ENCODE data around the gene KLHDC8A. TPM values are rescaled to one million over a fixed set of nuclear protein-coding genes. Genes with fewer than 3 reads are reported as not detected.
A peak's percentile ranks its signal among the peaks of the same experiment; 100 is the strongest.

Gene KLHDC8A
- total RNA-seq, 1 experiment from 2014 or later, result not detected

DNA sequence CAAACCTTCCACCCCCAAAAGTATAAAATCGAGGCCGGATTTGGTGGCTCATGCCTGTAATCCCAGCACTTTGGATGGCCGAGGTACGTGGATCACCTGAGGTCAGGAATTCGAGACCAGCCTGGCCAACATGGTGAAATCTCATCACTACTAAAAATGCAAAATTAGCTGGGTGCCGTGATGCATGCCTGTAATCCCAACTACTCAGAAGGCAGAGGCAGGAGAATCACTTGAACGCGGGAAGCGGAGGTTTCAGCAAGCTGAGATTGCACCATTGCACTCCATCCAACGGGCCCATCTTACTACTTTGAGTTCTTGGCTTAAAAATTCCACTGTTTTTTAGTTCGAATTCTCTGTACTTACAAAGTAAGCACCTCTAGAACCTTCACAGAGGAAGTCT lies 11.0 kb downstream of the KLHDC8A start:
- DNase-seq (ENCODE audit: low read depth), result no peak

DNA sequence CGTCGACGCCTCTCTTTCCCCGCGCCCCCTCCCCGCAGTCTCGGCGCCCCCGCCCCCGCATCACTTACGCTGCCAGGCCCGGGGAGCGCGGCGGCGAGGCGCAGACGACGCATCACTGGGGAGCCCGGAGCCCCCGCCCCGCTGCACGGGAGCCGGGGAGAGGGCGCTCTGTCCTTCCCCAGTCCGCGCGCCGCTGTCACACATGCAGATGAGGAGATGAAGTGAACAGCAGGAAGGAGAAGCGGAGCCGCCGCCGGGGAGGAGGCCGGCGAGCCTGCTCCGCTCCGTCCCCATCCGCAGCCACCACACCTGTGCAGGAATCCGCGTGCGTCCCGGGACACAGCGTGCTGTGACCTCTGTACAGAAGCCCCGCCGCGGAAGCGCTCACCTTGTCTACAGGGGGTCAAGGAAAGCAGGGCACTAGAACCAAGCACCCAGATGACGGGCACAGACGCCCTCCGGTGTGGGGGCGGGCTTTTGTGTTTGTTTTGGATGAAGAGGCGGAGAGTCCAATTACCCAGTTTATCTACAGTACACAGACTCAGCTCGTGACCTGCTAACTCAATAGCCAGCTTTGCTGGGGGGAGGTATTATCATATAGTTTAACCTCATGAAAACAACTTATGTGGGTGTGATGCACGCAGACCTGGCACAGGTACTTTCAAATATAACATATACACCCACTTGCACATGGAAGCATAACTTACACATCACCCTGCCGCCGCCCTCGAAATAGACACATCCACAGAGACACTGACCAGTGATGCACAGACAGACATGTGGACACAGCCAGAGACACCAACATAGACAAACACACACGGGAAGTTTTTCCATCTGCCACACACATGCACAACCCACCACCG lies 12.4 kb downstream of the KLHDC8A start:
- no peak for DNase-seq (ENCODE audit: low read depth)

DNA sequence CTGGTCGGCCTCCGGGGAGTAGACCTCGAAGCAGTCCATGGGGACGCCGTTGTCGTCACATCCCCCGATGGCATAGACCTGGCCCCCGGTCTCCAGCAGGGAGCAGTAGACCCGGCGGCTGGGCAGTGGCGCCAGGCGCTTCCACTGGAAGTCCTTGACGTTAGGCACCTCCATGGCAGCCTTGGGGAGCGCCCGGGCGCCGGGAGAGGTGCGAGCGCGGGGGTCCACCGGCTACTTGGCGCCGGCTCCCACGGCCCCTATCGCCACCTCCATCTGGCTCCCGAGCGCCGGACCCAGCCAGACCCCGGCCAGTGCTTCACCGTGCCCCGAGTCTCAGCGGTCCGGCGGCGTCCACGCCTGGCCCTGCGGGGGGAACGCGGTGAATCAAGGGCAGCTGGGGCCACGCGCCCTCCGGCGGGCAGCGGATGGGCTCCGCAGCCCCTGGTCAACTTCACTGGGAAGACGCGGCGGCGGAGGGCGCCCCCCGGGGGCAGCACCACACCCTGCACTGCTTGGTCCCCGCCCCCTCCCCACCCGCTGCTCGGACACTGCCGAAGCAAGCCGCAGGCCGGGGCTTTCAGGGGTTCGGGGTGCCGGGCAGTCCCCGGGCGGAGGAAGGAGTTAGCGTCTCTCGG lies 13.2 kb downstream of the KLHDC8A start:
- no peak for DNase-seq (ENCODE audit: low read depth)

DNA sequence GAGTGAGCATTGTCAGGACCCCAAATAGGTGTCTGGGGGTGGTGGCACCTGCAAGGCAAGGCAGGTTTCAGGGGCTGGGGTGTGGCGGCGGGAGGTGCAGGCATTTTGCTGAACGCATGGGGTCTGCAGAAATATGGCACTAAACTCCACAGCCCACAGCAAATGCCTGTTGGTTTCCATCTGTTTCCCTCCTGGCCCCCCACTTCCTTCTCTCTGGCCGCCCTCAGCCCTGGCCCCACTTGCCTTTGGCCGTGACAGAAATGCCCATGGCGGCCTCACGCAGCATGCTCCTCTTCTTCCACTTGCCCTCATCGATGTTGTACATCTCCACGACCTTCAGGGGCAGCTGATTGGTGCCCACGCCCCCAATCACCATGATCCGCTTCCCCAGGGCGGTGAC lies 13.7 kb downstream of the KLHDC8A start:
- DNase-seq (ENCODE audit: low read depth), result no peak

DNA sequence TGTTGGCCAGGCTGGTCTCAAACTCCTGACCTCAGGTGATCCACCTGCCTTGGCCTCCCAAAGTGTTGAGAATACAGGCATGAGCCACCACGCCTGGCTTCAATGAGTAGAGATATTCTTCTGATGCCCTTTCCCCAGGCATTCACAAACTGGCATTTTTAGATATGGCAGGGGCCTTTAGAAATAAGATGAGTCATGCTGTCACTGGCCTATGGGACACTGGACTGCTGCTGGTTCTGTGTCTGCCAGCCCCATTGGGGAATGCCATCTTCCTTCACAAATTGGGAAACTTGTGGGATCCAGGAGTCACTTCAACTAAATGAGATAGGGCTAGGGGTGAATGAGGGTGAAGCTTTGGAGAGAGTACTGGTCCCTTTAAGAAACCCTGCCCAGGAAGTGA lies 16.0 kb downstream of the KLHDC8A start:
- DNase-seq (ENCODE audit: low read depth), result no peak

DNA sequence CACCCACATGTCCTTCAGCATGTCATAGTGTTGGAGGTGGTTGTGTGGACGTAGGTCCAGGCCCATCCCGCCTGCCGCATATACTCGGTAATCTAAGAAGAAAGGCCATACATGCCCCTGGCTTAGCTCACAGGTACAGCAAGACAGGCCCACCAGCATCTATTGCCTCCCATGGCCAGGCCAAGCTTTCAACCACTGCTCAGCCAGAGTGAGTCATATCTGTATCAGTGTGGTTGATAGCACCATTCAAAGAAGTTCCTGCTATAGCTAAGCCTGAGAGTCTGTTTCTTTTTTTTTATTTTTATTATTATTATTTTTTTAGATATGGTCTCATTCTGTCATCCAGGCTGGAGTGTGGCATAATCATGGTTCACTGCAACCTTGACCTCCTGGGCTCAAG lies 17.0 kb downstream of the KLHDC8A start:
- DNase-seq (ENCODE audit: low read depth), result no peak

DNA sequence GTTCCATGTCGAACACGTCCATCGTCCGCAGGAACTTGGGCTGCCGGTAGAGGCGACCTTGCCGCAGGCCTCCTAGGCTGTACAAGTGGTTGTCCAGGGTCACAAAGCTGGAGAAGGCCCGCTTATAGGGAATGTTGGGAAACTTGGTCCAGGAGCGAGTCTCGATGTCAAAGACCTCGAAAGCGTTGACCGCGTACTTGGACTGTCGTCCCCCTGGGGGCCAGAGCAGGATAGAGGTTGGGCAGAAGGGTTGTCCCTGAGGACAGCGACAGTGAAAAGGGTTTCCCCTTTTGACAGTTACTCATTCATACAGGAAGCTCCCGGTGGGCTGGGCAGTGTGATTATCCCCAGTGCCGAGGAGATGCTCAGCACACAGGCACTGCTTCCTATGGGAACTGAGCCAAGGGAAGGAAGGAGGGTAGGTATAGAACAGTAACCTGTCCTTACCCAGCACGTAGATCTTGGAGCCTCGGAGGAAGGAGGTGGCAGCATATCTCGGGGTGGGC lies 17.5 kb downstream of the KLHDC8A start:
- DNase-seq (ENCODE audit: low read depth), result no peak

DNA sequence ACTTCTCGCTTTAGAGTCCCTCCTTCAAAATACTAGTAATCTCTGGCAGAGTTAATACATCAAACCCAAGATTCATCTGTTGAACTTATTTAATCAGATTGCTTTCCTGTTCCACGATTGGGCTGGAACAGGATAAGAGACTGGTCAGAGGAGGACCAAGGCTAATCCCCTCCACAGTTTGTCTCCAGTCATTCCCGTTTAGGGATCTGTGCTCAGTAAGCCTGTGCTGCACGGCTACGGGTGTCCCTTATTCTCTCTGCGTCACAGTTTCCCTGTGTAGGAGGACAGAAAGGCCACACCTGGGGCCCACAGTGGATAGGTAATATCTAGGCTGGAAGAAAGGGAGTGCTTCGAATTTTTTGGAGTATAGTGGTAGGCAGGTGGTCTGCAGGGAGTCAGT lies 18.7 kb downstream of the KLHDC8A start:
- DNase-seq (ENCODE audit: low read depth), result no peak

DNA sequence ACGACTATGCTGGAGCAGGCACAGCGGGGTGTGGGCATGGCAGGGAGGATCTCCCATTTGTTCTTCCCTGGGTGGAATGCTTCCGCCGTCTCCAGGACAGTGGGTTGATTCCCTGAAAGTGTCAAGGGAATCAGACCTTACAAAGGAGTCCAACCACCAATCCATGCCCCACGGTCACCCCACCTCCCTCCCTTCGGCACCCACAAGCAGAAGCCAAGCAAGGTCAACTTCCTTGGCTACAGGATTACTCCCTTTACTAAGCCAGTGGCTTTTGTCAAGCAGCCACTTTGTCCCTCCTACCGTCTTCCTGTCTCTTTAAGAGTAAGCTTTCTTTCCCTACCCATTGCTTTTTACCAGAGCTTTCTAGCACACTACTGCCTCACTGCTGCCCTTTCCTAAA lies 19.2 kb downstream of the KLHDC8A start:
- DNase-seq (ENCODE audit: low read depth), result no peak

DNA sequence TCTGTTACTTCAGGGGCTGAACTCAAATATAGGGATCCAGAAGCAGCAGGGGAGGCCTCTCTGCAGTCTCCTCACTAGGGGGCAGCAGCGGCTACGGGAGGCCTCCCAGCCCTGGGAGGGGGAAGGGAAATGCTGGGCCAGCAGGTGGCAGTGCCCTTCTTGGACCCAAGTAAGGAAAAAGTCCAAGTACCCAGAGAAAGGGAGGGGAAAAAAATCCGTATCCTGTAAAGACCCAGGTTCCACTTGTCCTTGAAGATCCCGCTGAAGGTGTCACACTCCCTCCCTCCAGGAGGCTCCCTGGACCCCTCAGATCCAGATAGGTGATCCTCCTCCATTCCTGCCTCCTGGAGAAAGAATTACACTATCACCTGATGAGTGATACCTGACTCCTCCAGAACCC lies 21.0 kb downstream of the KLHDC8A start:
- peak; percentile 63 for DNase-seq (ENCODE audit: low read depth)

DNA sequence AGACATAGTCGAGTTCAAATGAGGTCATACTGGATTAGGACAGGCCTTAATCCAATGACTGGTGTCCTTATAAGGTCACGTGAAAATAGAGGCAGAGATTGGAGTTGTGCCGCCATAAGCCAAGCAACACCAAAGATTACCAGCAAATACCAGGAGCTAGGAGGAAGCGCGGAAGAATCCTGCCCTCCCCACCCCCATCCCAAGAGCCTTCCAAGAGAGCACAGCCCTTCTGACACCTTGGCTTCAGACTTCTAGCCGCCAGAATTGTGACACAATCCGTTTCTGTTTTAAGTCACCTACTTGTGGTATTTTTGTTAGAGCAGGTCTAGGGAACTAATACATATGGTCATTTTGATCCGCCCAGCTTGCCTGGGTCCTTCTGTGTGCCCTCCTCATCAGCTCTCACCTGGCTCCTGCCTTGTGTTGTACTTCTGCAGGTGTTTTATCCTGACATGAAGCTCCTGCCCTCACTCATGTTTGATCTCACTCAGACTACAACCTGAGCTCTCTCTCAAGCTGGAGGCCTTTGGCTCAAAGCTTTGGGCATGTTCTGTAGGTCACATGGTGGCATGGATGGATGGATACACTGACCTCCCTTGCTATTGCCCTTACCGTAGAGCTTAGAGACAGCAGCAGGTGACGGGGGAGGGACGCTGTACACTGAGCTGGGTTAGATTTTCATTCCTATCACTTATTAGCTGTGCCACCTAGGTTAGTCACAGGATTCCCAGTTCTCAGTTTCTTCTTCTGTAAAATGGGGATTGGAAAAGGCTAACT lies 24.5 kb downstream of the KLHDC8A start:
- DNase-seq (ENCODE audit: low read depth), result no peak

DNA sequence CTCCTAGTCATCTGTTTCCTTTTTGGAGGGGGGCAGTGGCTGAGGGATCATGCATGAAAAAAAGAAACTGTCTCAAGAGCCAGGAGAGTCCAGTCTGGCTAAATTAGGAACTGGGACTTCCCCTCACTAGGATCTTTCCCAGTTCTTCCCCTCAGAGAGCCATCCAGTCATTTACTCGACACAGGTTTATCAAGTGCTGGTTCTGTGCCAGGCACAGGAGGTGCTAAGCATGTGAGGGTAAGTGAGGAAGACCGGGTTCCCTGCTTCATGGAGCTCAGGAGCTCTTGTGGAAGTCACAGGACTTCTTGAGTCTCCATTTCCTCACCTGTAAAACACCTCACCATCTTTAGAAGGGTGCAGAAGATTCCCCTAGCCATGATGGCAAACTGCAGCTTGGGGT lies 26.6 kb downstream of the KLHDC8A start:
- DNase-seq (ENCODE audit: low read depth), result no peak

DNA sequence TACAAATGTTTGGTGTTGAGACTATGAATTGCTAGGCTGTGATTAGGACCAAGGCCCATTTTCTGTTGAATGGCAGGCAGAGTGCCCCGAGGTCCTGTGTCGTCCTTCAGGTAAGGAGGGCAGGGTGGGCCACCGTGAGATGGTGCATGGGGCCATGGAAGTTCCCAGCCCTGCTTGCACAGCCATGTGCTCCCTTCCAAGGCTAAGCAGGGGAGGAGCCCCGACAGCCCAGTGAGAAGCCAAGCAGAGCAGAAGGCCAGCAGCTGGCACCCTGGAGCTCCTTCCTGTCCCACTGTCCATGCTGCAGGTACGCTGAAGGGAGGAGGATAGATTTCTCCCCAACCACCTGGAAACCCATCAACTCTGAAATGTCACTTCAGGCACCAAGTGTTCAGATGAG lies 27.0 kb downstream of the KLHDC8A start:
- DNase-seq (ENCODE audit: low read depth), result no peak

DNA sequence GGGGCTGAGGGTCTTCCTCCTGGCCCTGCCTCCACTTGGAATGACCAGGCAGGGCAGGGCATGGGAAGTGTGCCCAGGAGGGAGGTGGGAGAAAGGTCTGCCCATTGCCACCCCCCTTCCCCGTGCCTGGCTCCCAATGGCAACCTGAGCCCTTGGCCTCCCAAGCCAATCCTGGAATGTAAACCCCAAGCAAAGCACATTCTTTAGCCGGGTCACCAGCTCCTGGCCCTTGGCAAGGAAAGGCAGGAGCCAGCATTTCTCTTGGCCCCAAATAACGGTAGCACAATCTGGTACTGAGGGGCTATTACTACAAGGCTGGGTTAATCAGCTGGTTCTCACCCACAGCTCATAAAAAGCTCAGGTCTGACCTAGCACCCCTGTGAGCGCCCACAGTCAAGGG lies 28.2 kb downstream of the KLHDC8A start:
- DNase-seq (ENCODE audit: low read depth), result no peak

DNA sequence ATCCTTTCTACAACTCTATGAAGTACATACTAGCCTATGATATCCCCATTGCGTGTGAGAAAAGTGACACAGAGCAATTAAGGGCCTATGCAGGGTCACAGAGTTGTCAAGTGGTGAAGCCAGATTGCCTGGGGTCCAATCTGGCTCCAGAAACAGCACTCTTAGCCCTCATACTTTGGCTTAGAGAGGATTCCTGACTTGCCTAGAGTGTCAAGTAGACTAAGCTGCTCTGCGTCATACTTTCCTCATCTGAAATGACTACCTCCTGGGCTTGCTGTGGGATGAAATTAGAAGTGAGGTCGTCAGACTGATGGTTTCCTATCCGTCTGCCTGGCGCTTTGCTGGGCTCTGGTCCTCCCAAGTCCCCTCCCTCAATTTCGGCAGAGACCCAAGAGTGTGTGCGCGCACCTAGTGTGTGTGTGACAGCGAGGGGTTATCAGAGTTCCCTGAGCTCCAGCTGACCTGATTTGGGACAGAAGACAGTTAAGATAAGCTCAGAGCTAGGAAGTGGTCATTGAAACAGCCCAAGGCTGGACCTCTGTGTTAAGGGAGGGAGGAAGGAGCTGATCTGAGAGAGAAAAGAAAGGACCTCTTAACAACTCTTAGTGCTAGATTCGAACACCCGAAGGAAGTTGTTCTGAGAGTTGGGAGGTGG lies 29.8 kb downstream of the KLHDC8A start:
- peak; percentile 77 for DNase-seq (ENCODE audit: low read depth)

DNA sequence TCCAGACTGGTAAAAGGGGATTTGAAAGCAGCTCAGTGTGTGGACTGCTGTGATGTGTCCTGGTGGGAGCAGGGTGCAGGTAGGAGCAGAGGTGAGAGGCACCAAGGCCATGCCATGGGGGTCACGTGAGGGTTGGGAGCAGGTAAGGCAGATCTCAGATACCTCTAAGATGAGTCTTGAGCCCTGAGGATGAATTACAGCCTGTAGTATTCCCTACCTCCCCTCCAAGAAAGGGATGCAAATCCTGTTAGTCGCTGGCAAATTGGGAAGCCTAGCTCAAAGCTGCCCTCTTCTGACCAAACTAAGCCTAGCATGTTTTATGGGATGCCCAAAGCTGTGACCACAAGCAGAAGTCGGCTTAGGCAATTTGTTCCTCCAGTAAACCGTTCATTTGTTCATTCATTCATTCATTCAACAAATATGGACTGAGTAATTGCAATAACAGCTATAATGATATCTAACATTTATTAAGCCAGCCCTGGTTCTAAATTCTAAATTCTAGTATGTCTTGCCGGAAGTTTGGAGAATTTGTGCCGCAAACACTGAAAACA lies 31.3 kb downstream of the KLHDC8A start:
- peak; percentile 72 for DNase-seq (ENCODE audit: low read depth)

DNA sequence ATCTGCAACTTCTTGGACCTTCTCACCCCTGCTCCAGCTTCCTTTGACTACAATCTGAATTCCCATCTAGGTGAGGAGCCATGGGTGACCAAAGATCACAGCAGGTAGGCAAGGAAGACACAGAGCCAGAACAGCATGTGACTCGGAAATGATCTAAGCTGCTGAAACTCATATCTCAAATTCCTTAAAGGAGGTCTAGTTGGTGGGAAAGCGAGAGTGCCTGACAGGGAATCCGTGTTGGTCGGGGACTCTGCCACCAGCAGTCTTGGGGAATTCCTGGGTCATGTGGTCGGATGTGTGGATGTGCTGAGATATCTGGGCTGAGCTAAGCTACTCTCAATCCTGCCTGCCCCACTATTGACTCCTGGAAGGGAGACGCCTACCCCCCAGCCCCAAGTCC lies 31.9 kb downstream of the KLHDC8A start:
- DNase-seq (ENCODE audit: low read depth), result peak; percentile 61

DNA sequence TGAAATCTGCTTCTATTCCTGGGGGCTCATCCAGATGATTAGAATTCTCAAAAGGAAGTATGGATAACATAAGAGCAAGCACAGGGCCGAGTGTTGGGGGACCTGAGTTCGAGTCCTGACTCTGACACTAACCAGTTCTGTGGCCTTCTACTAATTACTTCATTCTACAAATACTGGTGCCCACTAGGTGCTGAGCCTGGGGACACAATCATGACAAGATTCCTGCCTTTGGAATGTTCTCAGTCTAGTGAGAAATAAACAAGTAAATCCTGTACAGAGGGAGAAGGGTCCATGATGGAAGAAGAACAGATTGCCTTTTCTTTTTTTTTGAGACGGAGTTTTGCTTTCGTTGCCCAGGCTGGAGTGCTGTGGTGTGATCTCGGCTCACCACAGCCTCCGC lies 32.9 kb downstream of the KLHDC8A start:
- DNase-seq (ENCODE audit: low read depth), result no peak

DNA sequence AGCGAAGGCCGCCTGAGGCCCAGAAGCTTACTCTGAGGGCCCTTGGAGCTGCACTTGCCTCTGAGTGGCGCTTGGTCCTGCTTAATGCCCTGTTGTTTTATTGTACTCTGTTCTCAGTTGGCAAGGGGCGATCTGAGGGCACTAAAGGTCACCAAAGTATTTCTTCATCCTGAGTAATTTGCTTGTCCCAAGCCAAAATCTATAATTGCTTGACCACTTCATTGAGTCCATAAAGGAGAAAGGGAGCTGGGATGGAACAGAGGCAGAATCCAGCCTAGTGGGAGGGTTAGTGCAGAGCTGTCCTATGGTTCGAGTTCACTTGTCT lies 34.8 kb downstream of the KLHDC8A start:
- no peak for DNase-seq (ENCODE audit: low read depth)

DNA sequence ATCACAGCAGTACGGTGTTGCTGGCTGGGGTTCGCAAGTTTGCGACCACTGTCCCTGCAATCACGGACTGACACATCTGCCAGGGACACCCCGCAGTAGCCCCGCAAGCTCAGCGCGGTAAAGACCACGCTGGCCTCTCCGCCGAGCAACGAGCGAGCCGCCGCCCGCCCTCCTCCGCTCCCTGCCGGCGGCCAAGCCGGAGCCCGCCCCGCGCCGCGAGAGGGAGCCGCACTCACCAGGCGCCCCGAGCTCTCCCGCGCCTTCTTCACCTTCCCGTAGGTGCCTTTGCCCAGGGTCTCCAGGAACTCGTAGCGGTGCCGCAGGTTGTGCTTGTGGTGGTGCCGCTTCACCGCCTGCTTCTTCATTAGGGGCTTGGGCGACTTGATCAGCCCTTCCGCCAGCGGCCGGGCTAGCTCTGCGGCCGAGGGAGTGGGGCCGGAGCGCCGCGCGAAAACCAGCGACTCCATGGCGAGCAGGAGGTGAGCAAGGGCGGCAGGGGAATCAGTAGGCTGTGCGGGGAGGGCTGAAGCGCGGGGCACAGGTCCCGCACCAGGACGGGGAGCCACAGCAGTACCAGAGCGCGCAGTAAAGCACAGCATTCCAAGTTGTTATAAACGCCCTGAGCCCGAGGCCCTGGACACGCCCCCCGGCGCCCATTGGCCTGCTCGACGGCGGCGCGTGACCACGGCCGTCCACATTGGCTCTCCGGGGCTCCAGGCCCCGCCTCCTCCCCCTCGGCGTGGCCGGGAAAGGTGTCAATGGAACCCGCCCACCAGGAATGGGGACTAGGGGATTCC lies 35.4 kb downstream of the KLHDC8A start, which contains the start of gene NUAK2:
Gene NUAK2, minus strand, starts transcription at position 584 of the 797 bp plus-strand sequence. Its CDS starts 117 bp downstream, at position 467.
- peak; percentile 86 for DNase-seq (ENCODE audit: low read depth)

Measured in RPMI7951 (cell line).